Ramos (cell line): ENCODE results near the gene PALLD.
"Not testable (repeated sequence)": the region's sequence is repeated elsewhere in the genome, so short reads cannot be mapped to it uniquely, and the experiment has no call there.

Experiments
- in situ Hi-C: fragments of 300-500 bp; cut with MboI; formaldehyde crosslinking; loops from one replicate; pipeline ENCODE4 v1.14.3; 2022; ENCODE audit warnings: low sequenced_read_pairs; ENCODE audit not compliant: unreplicated experiment

Gene PALLD

GRCh38 chr4:168716406-168717129 lies 219.7 kb downstream of the PALLD start:
- in situ Hi-C loops, result no loop called here

- in situ Hi-C loops, result no loop called here
Measured at GRCh38 chr4:168717847-168718246, 221.0 kb downstream of the PALLD start.

GRCh38 chr4:168719725-168720124 lies 222.9 kb downstream of the PALLD start:
- in situ Hi-C loops, result no loop called here

GRCh38 chr4:168720396-168720900 lies 223.6 kb downstream of the PALLD start:
- in situ Hi-C loops, result no loop called here

GRCh38 chr4:168722391-168722790 lies 225.5 kb downstream of the PALLD start:
- in situ Hi-C loops, result no loop called here

GRCh38 chr4:168723020-168723419 lies 226.2 kb downstream of the PALLD start:
- in situ Hi-C loops, result no loop called here

- in situ Hi-C loops, result no loop called here
Measured at GRCh38 chr4:168723569-168723968, 226.7 kb downstream of the PALLD start.

- in situ Hi-C loops, result no loop called here
Measured at GRCh38 chr4:168724243-168724642, 227.4 kb downstream of the PALLD start.

GRCh38 chr4:168724686-168725411 lies 228.0 kb downstream of the PALLD start:
- in situ Hi-C loops, result no loop called here

GRCh38 chr4:168725930-168726329 lies 229.1 kb downstream of the PALLD start:
- in situ Hi-C loops, result no loop called here

GRCh38 chr4:168727181-168727580 lies 230.3 kb downstream of the PALLD start:
- in situ Hi-C loops, result not testable (repeated sequence)

- in situ Hi-C loops, result no loop called here
Measured at GRCh38 chr4:168731006-168731636, 234.3 kb downstream of the PALLD start.

GRCh38 chr4:168731706-168732414 lies 235.0 kb downstream of the PALLD start:
- in situ Hi-C loops, result no loop called here

GRCh38 chr4:168732714-168733113 lies 235.9 kb downstream of the PALLD start:
- in situ Hi-C loops, result no loop called here

GRCh38 chr4:168734703-168735678 lies 238.1 kb downstream of the PALLD start:
- in situ Hi-C loops, result no loop called here

GRCh38 chr4:168735735-168736134 lies 238.9 kb downstream of the PALLD start:
- in situ Hi-C loops, result no loop called here

- in situ Hi-C loops, result no loop called here
Measured at GRCh38 chr4:168736860-168737805, 240.3 kb downstream of the PALLD start.

- in situ Hi-C loops, result no loop called here
Measured at GRCh38 chr4:168737806-168738172, 240.9 kb downstream of the PALLD start.
